Measurements from ENCODE around the gene C3orf20.
A peak's percentile ranks its signal among the peaks of the same experiment; 100 is the strongest.

The C3orf20 gene

DNA sequence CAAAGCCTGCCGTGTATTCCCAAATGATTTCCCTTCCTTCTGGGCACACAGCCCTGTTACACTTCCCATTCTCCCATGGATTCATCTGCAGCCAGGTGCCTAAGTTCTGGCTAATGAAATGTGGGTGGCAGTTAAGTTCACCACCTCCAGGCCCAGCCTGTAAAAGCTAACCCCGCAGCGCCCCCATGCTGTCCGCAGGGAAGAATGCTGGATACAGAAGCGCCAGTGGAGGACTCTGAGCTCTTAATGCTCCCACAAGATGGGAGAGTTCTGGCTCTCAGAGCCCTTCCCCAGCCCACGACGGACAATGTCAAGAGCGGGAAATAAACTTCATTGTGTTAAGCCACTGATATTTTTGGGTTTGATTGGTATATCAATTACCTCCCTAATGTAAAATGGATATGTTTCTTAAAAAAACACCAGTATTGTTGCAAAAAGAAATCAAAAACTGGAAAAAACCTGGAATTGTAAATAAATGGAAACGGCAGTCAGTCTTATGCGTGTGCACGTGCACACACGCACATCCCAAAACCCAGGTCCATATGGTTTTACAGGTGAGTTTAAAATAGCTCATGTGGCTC is 106.1 kb downstream of the C3orf20 start:
- no peak for DNase-seq

DNA sequence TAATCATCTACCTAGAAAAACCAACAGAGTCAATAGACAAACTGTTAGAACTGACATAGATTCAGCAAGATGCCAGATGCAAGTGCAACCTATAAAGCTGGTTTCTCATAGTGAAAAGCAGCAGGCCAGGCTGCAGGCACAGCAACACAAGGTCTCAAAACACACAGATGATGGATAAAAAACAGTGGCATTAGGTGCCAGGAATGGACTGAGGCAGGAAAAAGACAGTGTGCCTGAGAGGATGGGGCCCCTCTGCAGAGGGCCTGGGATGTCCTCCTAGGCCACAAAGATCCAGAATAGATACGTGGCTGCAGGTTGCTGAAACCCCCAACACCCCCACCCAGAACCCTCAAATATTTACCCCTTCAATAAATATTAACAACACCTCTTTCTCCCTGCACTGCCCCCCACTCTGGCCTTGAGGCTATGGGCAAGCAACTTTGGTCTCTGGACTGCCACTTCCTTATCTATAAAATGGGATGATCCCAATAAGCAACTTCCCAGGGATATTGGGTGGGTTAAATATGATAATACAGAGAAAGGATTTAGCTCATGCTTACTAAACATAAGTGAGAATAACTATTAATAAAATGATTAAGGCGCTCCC is 108.6 kb downstream of the C3orf20 start:
- no peak for DNase-seq

DNA sequence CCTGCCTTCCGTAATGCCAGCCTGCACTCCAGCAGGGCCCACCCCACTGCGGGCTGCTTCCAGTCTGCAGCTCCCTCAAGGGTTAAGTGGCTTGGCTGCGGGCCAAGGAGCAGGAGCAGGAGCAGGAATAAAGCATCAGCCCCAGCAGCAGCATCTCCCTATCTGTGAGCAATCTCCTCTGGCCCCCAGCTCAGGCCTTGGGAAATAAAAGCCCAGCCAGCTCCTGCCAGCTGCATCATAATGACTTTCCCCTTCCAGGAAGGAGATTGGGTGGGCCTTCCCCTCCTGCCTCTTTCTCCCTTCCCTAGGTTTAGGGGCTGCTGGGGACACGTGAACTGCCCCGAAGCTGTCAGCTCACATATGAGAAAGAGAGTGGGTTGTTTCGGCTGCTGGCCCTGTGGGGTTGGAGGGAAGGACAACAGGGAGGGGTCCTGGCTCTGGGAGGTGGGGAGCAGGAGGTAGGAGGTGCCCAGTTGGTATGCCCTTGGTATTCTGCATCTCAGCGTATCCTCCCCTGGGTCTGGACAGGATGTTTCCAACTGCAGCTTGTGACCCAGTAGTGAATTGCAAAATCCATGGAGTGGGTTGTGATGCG is 109.2 kb downstream of the C3orf20 start:
- no peak for DNase-seq

DNA sequence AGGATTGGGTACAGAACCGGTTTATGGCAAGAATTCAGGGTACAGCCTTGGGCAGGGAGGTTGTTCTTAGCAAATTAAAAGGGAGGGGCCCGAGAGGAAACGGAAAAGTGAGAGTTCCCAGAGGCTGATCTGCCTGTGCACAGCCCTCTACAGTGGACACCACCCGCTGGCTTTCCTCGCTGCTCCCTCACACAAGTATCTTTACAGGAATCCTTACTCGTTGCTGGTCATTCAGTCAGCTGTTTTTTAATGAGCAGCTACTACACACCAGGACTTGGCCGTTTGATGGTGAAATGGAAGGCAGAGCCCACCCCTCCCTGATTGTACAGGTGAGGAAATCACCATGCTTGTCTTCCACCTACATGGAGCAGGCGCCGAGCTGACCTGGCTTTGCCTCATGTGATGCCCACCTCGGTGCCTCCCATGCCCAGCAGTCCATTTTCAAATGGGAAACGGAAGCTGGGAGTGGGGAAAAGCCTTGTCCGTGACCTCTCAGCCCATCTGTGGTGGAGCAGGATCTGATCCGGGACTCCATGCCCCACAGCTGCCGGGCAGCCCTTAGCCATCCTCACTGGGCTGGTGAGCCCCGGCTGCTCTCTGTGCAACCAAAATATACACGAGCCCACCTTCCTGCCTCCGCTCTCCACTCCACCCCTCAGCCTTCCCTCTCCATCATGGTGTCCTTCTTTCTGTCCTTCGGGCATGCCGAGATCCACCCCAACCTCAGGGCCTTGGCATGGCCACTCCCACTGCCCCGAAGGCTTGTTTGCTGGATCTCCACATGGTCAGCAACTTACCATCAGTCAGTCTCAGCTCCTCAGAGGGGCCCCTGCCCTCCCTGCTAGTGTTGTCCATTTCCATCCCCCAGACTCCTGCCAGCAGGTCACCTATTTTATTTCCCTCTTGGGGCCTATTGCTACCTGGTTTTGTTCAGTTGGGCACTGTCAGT is 110.5 kb downstream of the C3orf20 start:
- no peak for DNase-seq

DNA sequence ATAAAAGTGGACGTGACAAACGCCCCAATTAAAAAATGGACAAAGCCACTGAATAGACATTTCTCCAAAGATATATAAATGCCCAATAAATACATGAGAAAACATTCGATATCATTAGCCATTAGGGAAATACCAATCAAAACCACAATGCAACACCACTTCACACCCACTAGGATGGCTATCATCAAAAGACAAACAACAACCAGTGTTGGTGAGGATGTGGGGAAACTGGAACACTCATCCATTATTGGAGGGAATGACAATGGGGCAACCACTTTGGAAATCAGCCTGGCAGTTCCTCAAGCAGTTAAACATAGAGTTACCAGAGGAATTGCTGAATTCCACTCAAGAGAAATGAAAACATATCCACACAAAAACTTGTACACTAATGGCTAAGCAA is 111.4 kb downstream of the C3orf20 start:
- no peak for DNase-seq

- DNase-seq = no peak
Measured at GRCh38 chr3:14787630-14788029, 112.7 kb downstream of the C3orf20 start.

DNA sequence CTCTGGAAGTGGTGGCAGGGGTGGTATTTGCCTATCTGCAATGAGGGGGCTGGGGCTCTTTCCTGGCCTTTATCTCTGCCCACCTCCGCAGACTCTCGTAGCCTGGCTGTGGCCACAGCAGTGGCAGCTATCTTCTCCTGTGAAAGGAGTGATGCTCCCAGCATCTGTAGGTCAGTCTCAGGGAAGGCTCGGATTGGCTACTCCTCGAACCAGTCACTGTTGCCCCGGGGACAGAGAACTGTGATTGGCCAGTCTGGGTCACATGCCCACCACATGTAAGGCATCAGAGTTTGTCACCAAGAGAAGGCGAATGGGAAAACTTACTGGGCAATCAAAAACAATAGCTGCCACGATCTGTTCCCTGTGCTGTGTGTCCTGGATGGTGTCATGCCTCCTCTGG is 113.7 kb downstream of the C3orf20 start:
- DNase-seq = no peak

- no peak for DNase-seq
Measured at GRCh38 chr3:14789221-14789620, 114.3 kb downstream of the C3orf20 start.

DNA sequence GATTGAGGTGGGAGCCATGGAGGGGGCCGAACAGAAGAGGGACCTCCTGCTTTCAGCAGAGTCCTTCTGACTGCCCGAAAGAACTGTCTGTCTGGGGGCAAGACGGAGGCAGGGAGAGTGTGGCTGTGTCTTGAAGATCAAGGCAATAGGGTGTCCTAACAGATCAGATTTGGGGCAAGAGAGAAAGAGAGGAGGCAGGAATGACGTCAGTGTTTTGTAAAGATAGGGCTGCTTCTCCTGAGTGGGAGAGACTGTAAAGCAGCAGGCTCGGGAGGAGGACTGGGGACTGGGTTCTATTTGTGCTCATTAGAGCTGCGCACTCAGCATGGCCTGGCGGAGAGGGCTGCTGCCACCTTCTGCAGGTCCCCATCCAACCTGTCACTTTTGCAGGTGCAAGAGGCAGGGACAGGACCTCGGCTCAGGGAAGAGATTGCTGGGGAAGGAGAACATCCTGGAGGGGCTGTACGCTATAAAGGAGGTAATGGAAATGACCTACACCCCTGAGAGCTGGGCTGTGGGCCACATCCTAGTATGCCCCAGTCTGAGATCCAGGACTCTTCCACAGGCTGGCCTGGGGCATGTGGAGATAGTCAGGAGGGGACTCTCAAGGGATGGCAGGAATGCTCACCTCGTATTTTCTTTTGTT is 114.8 kb downstream of the C3orf20 start:
- no peak for DNase-seq

GRCh38 chr3:14791343-14791945 is 116.5 kb downstream of the C3orf20 start:
- DNase-seq = peak; percentile 77

- no peak for DNase-seq
Measured at GRCh38 chr3:14792691-14793121, 117.8 kb downstream of the C3orf20 start.

GRCh38 chr3:14793126-14793857 is 118.4 kb downstream of the C3orf20 start:
- peak; percentile 52 for DNase-seq

DNA sequence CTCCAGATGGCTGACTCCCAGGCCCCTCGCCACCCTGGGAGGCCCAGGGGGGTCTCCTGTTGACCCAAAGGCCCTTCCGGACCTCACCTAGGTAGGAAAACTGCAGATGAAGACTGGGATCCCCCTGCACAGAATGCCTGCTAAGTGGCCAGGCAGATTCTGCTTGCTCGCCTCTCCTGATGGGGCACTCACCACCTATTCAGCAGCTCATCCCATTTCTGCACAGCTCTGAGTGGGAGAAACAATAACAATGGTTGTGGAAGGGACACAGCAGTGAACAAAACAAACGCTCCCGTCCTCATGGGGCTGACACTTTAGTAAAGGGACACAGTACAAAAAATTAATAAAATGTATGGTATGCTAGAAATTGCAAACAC is 118.9 kb downstream of the C3orf20 start:
- DNase-seq = no peak

DNA sequence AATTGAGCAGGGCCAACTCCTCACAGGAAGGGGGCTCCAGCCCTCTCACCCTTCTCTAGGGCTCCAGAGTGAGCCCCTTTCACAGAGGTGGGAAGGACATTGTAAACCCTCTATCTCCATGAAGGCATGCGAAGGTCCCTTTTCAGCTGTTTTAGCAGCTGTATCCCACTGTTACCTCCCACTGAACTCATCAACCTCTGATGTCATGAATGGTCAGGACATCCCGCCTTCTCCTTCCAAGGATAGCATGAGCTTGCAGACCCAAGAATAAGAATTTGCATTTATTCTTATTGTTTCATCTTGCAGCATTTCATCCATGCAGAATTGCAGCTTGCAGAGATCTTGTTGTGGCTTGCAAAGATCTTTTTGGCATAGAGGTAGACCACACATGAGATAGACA is 119.5 kb downstream of the C3orf20 start:
- DNase-seq = no peak

DNA sequence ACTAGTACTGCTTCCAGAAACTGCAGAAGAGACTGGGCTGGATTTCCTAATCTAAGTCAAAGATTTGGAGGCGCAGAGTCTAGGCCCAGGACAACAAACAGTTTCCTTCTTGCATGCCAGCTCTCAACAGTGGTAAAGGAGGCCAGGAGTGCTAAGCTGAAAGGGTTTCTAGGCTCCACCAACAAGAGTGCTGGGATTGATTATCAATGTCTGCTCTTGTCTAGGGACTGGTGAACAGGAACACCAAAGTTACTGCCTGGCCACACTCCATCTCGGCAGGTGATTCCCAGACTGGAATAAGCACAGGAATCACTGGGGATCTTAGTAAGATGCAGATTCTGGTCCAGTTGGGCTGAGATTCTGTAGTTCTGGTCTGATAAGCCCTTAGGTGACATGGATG is 121.1 kb downstream of the C3orf20 start:
- DNase-seq = no peak

DNA sequence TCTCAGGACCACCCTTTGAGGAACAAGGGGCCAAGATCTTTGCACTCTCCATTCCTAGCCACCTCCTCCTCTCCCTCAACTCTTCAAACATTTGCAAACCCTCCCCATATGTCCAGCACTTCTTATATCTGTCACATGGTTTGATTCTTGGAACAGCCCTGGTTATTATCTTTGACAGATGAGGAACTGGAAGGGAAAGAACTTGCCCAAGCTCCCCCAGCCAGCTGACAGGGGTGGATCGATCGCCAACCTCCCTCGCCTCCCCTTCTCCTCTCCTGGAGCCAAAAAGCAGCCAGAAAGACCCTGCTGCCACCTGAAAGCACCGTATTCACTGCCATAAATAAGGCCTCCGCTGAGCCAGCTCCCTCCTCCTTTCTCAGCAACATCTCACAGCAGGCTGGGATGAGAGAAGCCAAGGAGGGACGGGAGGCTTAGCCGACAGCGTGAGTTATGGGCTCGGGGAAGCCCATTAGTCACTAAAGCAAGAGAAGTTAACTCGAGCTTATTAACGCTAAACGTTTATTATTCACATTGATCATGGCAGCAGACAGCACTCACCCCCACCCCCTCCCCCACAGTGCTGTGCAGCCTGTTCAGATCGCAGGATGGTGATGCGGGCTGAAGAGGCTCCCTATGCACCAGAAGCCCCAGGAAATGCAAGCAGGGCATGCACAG is 121.6 kb downstream of the C3orf20 start:
- no peak for DNase-seq

DNA sequence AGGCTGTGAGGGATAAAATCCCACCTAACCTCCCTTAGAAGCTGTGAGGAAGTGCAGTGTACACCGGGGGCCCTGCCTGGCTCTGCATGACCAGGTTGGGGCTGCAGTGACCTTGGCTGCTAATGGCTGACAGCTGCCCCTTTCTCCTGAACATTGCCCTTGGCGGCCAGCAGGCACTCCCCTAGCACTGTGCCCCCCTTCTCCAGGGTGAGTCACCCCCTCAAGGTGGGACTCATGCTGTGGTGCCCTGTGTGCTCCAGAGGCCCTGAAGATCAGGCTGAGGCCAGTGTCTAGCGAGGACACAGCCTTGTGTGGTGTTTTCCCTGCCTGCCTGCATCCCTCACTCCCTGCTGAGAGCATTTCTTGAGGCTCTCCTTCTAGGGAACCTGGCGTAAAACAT is 122.8 kb downstream of the C3orf20 start:
- no peak for DNase-seq

DNA sequence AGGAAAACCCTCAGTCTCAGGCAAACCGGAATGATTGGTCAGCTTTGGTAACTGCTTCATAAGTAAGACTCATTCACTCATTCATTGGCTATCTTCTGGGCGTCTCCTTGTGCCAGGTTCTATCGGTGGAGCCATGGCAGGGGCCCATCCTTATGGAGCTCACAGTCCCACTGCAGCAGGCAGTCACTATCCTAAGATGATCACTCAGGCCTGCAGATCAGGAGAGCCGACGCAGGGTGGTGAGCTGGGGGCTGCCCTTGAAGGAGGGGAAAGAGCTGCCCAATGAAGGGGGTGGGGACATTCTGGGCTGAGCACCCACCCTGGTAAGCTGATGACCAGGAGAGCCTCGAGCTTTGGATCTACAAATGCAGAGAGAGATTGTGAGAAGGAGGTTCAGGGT is 123.3 kb downstream of the C3orf20 start:
- DNase-seq = no peak

GRCh38 chr3:14799146-14799545 is 124.2 kb downstream of the C3orf20 start:
- DNase-seq = no peak

DNA sequence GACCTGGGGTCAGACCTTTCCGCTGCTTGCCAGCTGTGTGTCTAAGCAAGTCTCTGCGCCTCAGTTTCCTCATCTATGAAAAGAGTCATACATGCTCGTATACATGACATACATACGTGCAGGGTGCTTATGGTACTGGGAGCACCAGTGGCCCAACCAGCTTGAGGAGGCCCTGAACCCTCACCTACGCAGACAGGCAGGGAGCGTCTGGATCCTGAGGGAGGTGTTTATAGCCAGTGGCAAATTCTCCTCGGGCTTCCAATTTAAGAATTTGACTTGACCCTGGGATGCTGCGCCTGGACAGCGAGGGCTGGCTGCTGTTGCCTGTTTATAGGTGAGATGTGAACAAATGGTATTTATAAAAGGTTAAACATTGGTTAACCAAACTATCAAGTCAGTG is 126.1 kb downstream of the C3orf20 start:
- no peak for DNase-seq

DNA sequence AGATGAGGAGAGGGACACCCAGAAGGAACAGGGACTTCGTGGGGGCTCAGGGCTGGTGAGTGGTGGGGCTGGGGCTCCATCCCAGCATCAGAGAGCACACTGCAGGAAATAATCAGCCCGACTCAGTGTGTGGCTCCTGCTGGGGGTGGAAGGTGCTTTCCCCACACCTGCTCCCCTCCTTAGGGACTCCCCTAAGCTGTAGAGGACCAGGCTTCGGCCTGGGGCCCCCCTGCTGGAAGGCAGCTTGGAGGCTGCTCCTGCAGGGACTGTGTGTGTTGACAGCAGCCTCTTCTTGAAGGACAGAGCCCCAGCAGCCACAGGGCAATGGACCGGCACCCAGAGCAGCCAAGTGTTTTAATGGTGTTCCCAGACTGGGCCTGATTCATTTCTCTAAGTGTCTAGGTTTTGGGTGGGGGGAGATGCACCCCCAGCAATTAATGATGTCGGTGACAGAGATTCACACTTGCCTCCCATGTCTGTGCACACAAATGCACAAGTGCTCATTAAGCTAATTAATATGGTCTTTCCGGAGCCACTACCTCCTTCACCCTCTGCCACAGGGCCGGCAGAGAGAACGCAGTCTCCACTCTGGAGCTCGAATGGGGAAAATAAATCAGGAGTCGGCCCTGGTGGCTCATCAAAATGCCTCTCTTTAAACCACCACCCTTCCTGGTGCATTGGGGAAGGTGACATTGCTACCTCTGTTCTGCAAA is 126.9 kb downstream of the C3orf20 start:
- no peak for DNase-seq
